Colonic mucosa (tissue), 4 donors: ENCODE data around the gene FILIP1L. TPM values are rescaled to one million over a fixed set of nuclear protein-coding genes. Genes with fewer than 3 reads are reported as not detected.

ENCODE experiments used
- DNase-seq: peaks from one replicate; pipeline ENCODE4 v3.0.0-alpha.2; 2020
- H3K27ac ChIP-seq: fragments of 200-600 bp; one replicate; pipeline ENCODE4 v1.8.0; 2021
- H3K27me3 ChIP-seq: fragments of 200-600 bp; one replicate; pipeline ENCODE4 v1.8.0; 2021
- H3K36me3 ChIP-seq: fragments of 200-600 bp; one replicate; pipeline ENCODE4 v1.8.0; 2021
- H3K4me1 ChIP-seq: fragments of 200-600 bp; one replicate; pipeline ENCODE4 v1.8.0; 2021; ENCODE audit warnings: mild to moderate bottlenecking
- H3K4me3 ChIP-seq: fragments of 200-600 bp; one replicate; pipeline ENCODE4 v1.8.0; 2021
- H3K9ac ChIP-seq, 2 donors: one replicate each; pipeline ENCODE4 v1.7.0; 2013; ENCODE audit warnings: control low read depth in 2 of 2, low read depth in 2 of 2, low read length in 2 of 2
- H3K9me3 ChIP-seq: fragments of 200-600 bp; one replicate; pipeline ENCODE4 v1.8.0; 2021
- CTCF ChIP-seq: fragments of 200-600 bp; IDR thresholded peaks from one replicate; pipeline ENCODE4 v1.8.0; 2022; ENCODE audit warnings: antibody characterized with exemption, mild to moderate bottlenecking
- intact Hi-C: fragments of 100-400 bp; cut with DNase I; formaldehyde crosslinking; loops from one replicate; pipeline ENCODE4 v1.14.1; 2022
- total RNA-seq, 2 donors: library from RNA; stranded (reverse); fragmentation: NEBNext Ultra II Directional in 1 of 2; extraction: Animal tissue kit (Norgen Biotek cat#: 25700) in 1 of 2; gene quantifications; one replicate each; pipeline ENCODE4 v1.2.1, GENCODE V29; 2021
- donor health status: healthy.
- donor health status: DM: no; HTN: no; CAD: no.
- donor health status: DM: no; HTN: no; CAD: no.

Gene FILIP1L
- total RNA-seq, 2 donors from 2014 or later = 3.7 to 29.0 TPM

- peaks cover 6% of the 10 kb centered on the region for H3K4me1 ChIP-seq
Observed at GRCh38 chr3:99927671-99928457, 186.4 kb downstream of the FILIP1L start.

GRCh38 chr3:99925584-99926230, 188.6 kb downstream of the FILIP1L start:
- Histone ChIP-seq H3K27ac (no peak overlapping the region), H3K27me3 (no peaks in the 10 kb centered on the region), H3K4me1 (peaks cover 6% of the 10 kb centered on the region), H3K9ac (no peak overlapping the region), H3K4me3 (no peak overlapping the region), H3K9me3 (no peaks in the 10 kb centered on the region), H3K36me3 (no peaks in the 10 kb centered on the region)
- intact Hi-C loops = no loop called here
- peak; percentile 43 for DNase-seq
- TF ChIP-seq CTCF = no peak

More at GRCh38 chr3:99927671-99928457, 186.4 kb downstream of the FILIP1L start:
- Histone ChIP-seq H3K27me3 (no peaks in the 10 kb centered on the region), H3K36me3 (no peaks in the 10 kb centered on the region), H3K9me3 (no peaks in the 10 kb centered on the region), H3K9ac (no peak overlapping the region), H3K4me3 (no peak overlapping the region), H3K27ac (no peak overlapping the region)
- no peak for DNase-seq
- intact Hi-C loops = no loop called here
- no peak for TF ChIP-seq CTCF

GRCh38 chr3:99923873-99924272, 190.4 kb downstream of the FILIP1L start:
- H3K4me3 ChIP-seq = no peak overlapping the region
- no peak for TF ChIP-seq CTCF
- no peaks in the 10 kb centered on the region for H3K9me3 ChIP-seq
- DNase-seq = no peak
- H3K27ac ChIP-seq = no peak overlapping the region
- H3K9ac ChIP-seq = no peak overlapping the region
- H3K36me3 ChIP-seq = no peaks in the 10 kb centered on the region
- no peaks in the 10 kb centered on the region for H3K27me3 ChIP-seq
- H3K4me1 ChIP-seq = peaks cover 10% of the 10 kb centered on the region
- intact Hi-C loops = no loop called here

GRCh38 chr3:99921986-99922385, 192.3 kb downstream of the FILIP1L start:
- Histone ChIP-seq H3K27me3 (no peaks in the 10 kb centered on the region), H3K36me3 (no peaks in the 10 kb centered on the region), H3K4me1 (peaks cover 10% of the 10 kb centered on the region), H3K4me3 (no peak overlapping the region), H3K9me3 (no peaks in the 10 kb centered on the region), H3K9ac (no peak overlapping the region), H3K27ac (peak overlapping the region; percentile 58)
- TF ChIP-seq CTCF = no peak
- intact Hi-C loops = no loop called here
- DNase-seq = no peak

GRCh38 chr3:99921377-99921695, 193.0 kb downstream of the FILIP1L start:
- H3K27ac ChIP-seq = peak overlapping the region; percentile 58
- H3K9me3 ChIP-seq = no peaks in the 10 kb centered on the region
- H3K4me3 ChIP-seq = no peak overlapping the region
- peak overlapping the region in 1 of 2 donors; percentile 49 for H3K9ac ChIP-seq
- H3K27me3 ChIP-seq = no peaks in the 10 kb centered on the region
- no peak for TF ChIP-seq CTCF
- H3K4me1 ChIP-seq = peaks cover 10% of the 10 kb centered on the region
- H3K36me3 ChIP-seq = no peaks in the 10 kb centered on the region
- intact Hi-C loops = no loop called here
- DNase-seq = no peak
